ENCODE measurements around the gene KRT40. TPM values are rescaled to one million over a fixed set of nuclear protein-coding genes. Genes with fewer than 3 reads are reported as not detected.

The KRT40 gene
- total RNA-seq, 2 donors from 2014 or later = not detected

DNA sequence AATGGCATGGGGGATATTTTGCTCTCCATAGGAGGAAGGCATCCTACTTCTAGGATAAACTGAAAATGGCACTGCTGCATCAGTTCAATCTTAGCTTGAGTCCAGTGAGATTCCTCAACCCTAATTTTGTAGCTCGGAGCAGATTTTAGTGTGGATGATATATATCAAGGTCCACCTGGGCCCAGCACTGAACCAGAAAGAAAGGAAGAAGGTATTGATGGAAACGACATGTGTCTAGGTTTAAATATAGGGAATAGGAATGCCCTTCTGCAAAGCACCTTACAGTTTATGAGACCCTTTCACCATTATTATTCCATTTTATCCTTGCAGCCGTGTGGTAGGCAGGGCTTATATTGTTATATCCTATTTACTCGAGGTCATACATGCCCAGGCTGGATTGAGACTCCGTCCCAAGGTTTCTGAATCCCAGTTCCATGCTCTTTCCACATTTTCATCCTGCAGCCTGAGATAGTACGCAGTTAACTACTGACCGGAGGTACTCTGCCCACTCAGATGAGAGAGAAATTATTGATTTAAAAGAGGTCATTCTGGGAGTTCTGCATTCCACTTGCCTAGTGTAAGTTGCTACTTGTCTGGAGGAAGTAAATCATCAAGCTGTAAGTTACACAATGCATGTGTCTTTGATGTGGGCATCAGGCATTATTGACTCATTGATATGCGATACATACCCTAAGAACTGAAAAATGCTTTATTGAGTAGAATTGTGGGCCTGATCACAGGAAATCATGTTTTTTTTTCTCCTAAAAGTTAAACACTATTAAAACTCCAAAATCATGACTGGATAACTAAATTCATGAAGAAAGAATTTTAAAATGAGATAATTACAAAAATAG is 27.5 kb downstream of the KRT40 start:
- ATAC-seq = no peak
- Mint-ChIP-seq H3K27me3 (peaks cover 37 to 41% of the 10 kb centered on the region in 2 donors), H3K9me3 (no peaks in the 10 kb centered on the region), H3K4me1 (ENCODE audit: low read depth in 2 of 2) (peaks cover 0 to 5% of the 10 kb centered on the region in 2 donors), H3K27ac (no peak overlapping the region), H3K4me3 (no peak overlapping the region), H3K36me3 (no peaks in the 10 kb centered on the region)
- DNase-seq (ENCODE audit: low spot score) = no peak

DNA sequence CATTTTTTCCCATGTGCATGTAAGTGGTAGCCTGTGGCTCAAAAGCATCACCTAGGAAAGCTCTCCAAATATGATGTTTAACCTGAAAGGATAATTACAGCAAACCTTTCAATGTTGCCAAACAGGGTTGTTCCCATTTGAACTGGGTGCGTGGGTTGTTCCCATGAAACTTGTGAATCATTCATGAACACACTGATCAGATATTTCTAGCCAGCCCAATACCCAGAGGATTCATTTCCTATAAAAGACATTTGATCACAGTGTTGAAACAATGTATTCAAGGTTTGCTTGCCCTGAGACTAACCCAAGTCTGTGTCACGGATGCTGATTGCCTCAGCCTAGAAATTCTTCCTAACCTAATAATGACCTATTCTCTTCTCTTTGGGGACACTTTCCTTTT is 30.2 kb downstream of the KRT40 start:
- DNase-seq (ENCODE audit: low spot score) (no peak), ATAC-seq (no peak)
- Mint-ChIP-seq H3K36me3 (no peaks in the 10 kb centered on the region), H3K27me3 (peaks cover 42 to 55% of the 10 kb centered on the region in 2 donors), H3K9me3 (no peaks in the 10 kb centered on the region), H3K27ac (no peak overlapping the region), H3K4me1 (ENCODE audit: low read depth in 2 of 2) (no peaks in the 10 kb centered on the region), H3K4me3 (no peak overlapping the region)

DNA sequence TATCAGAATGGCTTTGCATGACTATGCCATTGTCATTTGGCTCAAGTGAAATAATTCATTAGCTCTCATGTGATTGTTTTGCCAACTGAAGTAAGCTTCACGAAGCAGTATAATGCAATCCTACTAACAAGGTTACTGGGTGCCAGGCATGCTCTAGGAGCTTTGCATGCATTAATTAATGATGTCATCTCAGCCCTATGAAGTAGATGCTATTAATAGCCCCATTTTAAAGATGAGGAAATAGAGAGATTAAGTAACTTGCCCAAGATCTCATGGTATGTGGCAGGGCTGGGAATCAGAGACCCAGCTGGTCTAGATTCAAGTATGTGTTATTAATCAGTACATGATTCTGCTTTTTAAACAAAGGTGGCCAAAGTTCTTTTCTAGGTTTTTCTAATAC is 31.5 kb downstream of the KRT40 start:
- peaks cover 48 to 61% of the 10 kb centered on the region in 2 donors for H3K27me3 Mint-ChIP-seq
- H3K4me1 Mint-ChIP-seq (ENCODE audit: low read depth in 2 of 2) = no peaks in the 10 kb centered on the region
- H3K27ac Mint-ChIP-seq = no peak overlapping the region
- ATAC-seq = no peak
- DNase-seq (ENCODE audit: low spot score) = no peak
- no peaks in the 10 kb centered on the region for H3K9me3 Mint-ChIP-seq
- no peak overlapping the region for H3K4me3 Mint-ChIP-seq
- no peaks in the 10 kb centered on the region for H3K36me3 Mint-ChIP-seq

DNA sequence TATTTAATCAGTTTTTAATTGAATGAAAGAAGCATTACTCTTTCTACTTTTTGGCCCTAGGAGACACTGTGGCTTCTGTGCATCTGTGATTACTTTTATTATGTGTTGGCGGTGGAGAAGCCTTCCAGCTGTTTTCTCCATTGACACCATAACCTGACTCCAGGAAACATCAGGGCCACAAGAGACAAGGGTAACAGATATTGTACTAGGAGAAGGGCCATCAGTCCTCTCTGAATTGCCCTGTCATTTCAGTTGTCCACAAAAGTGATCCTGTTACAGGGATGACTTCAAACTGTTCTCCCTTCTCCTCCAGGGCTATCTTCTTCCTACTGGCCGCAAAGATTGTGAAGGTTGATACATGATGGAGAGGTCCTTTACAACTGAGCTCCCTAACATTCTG is 32.0 kb downstream of the KRT40 start:
- Mint-ChIP-seq H3K4me1 (ENCODE audit: low read depth in 2 of 2) (no peaks in the 10 kb centered on the region), H3K36me3 (no peaks in the 10 kb centered on the region), H3K9me3 (no peaks in the 10 kb centered on the region), H3K4me3 (no peak overlapping the region), H3K27me3 (peaks cover 50 to 66% of the 10 kb centered on the region in 2 donors), H3K27ac (no peak overlapping the region)
- DNase-seq (ENCODE audit: low spot score) (no peak), ATAC-seq (no peak)

DNA sequence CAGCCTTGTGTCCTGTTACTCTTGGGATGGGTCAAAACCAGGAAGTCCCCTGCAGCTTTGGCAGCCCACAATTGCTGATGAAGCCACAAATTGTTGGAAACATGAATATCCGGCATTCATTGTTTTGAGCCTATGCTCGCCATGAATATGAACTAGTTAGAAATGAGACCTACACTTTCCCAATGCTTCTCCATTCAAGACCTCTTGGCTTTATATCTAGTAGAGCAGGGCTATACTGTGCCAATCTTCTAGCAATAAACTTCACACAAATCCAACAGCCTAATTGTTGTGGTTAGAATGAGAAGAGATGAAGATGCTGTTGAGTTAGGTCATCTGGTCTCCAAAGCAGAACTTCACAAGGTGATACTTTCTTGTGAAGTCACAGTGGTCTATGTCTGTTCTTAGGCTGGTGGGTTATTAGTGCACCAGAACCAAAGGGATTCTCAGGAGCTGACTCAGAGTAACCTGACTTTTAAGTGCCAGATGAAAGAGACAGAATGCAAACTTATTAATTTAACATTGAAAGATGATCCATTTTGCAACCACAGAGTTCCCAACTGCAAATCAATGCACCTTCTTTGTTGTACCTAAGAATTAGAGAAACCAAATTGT is 33.0 kb downstream of the KRT40 start:
- Mint-ChIP-seq H3K9me3 (no peaks in the 10 kb centered on the region), H3K4me1 (ENCODE audit: low read depth in 2 of 2) (no peaks in the 10 kb centered on the region), H3K27me3 (peaks cover 55 to 68% of the 10 kb centered on the region in 2 donors), H3K27ac (no peak overlapping the region), H3K4me3 (no peak overlapping the region), H3K36me3 (no peaks in the 10 kb centered on the region)
- ATAC-seq (no peak), DNase-seq (ENCODE audit: low spot score) (no peak)

DNA sequence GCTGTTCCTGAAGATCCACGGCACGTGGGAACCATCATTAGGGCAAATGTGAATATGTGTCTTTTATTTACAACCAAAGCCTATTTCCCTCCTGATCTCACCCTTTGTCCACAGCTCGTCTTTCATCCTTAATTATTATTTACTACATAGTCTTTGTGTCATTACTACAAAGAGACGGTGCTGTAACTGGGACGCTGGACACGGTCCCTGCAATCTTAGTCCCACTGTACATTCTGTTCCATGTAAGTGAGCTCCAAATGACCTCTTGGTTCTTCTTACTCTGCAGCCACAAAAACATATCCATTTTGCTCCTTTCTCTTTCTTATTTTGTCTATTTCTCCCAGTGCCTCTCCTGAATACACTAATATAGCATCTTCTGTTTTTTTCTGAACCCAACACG is 34.0 kb downstream of the KRT40 start:
- H3K9me3 Mint-ChIP-seq = no peaks in the 10 kb centered on the region
- peaks cover 55 to 75% of the 10 kb centered on the region in 2 donors for H3K27me3 Mint-ChIP-seq
- H3K4me1 Mint-ChIP-seq (ENCODE audit: low read depth in 2 of 2) = no peaks in the 10 kb centered on the region

DNA sequence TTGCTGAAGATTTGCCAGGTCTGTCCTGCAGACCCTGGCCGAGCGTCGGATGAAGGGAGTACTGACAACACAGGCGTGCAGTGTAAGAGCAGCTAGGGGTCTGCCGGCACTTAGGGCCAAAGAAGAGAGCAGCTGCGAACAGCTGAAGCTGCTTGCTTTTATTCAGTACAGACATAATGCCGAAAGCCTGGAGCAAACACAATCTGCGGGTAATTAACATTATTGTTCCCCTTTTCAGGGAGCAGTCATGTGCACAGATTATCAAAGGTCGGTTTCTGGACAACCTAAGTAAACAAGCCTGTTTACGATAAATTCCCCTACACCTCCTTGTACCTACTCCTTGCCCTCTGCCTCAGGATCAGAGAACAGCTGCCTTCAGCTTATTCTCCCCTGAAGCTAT is 34.7 kb downstream of the KRT40 start:
- DNase-seq (ENCODE audit: low spot score) (no peak), ATAC-seq (no peak)
- H3K36me3 Mint-ChIP-seq = no peaks in the 10 kb centered on the region
- peaks cover 56 to 80% of the 10 kb centered on the region in 2 donors for H3K27me3 Mint-ChIP-seq
- H3K4me1 Mint-ChIP-seq (ENCODE audit: low read depth in 2 of 2) = no peaks in the 10 kb centered on the region
- no peak overlapping the region for H3K4me3 Mint-ChIP-seq
- H3K27ac Mint-ChIP-seq = no peak overlapping the region
- no peaks in the 10 kb centered on the region for H3K9me3 Mint-ChIP-seq

More for the DNA sequence above, 34.0 kb downstream of the KRT40 start:
- Mint-ChIP-seq H3K36me3 (no peaks in the 10 kb centered on the region), H3K27ac (no peak overlapping the region), H3K4me3 (no peak overlapping the region)
- ATAC-seq (no peak), DNase-seq (ENCODE audit: low spot score) (no peak)

DNA sequence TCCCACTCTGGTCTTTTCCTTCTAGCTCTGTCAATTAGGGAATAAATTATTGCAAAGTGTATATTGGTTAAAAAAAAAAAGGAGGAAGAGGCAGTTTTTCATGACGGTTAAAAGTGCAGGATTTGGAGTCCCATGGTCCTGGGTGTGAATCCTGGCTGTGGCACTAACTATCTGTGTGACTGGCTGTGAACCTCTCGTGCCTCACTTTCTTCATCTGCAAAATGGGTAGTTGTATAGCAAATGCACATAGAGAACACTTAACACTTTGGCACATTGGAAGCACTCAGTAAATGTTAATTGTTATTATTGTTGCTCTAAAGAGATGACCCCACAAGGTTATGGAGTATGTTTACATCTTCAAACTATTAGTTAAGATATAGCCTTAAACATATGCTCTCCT is 36.2 kb downstream of the KRT40 start:
- peaks cover 55 to 79% of the 10 kb centered on the region in 2 donors for H3K27me3 Mint-ChIP-seq
- no peak overlapping the region for H3K4me3 Mint-ChIP-seq
- H3K4me1 Mint-ChIP-seq (ENCODE audit: low read depth in 2 of 2) = no peaks in the 10 kb centered on the region
- no peaks in the 10 kb centered on the region for H3K9me3 Mint-ChIP-seq
- no peak for ATAC-seq
- H3K36me3 Mint-ChIP-seq = no peaks in the 10 kb centered on the region
- DNase-seq (ENCODE audit: low spot score) = no peak
- no peak overlapping the region for H3K27ac Mint-ChIP-seq

DNA sequence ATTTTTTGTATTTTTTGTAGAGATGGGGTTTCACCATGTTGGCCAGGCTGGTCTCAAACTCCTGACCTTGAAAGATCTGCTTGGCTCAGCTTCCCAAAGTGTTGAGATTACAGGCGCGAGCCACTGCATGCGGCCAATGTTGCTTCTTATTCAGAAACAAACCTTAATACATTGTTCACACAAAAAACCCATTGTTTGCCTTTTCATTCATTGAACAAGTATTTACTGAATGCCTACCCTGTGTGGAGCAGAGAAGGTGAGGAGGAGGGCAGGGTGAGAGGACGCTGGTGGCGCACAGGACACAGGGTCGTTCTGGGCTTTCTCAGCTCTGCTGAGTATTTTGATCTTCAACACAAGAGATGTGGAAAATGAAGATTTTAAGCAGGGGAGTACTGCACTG is 38.7 kb downstream of the KRT40 start:
- no peak overlapping the region for H3K27ac Mint-ChIP-seq
- H3K9me3 Mint-ChIP-seq = no peaks in the 10 kb centered on the region
- ATAC-seq (no peak), DNase-seq (ENCODE audit: low spot score) (no peak)
- no peak overlapping the region for H3K4me3 Mint-ChIP-seq
- H3K27me3 Mint-ChIP-seq = peaks cover 58 to 78% of the 10 kb centered on the region in 2 donors
- H3K36me3 Mint-ChIP-seq = no peaks in the 10 kb centered on the region
- H3K4me1 Mint-ChIP-seq (ENCODE audit: low read depth in 2 of 2) = no peaks in the 10 kb centered on the region

DNA sequence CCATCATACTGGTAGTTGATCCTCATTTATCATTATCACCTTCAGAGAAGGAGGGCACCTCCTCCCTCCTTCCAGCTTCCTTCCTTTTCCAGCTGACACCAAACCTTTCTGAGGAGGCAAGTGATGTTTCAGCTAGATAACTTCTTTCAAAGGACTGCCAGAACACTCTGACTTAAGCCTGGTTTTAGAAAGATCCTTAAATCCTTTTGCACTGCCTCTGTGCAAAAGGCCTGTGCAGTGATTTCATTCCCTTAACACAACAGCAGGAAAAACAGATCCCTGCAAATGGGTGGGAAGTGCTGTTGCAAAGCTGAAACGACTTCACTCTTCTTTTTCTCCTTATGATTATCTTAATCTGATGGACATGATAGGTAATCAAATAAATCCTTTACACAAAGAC is 39.6 kb downstream of the KRT40 start:
- peaks cover 53 to 72% of the 10 kb centered on the region in 2 donors for H3K27me3 Mint-ChIP-seq

DNA sequence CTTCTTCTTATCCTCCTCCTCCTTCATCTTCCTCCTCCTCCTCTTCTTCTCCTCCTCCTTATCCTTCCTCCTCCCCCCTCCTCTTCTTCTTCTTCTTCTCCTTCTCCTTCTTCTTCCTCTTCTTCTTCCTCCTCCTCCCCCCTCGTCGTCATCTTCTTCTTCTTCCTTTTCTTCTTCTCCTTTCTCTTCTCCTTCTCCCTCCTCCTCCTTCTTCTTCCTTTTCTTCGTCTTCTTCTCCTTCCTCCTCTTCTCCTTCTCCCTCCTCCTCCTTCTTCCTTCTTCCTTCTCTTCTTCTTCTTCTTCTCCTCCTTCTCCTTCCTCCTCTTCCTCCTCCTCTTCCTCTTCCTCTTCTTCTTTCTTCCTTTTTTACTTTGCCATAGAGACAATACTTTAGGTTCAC is 41.6 kb downstream of the KRT40 start:
- no peaks in the 10 kb centered on the region for H3K36me3 Mint-ChIP-seq
- ATAC-seq (no peak), DNase-seq (ENCODE audit: low spot score) (no peak)
- H3K9me3 Mint-ChIP-seq = no peaks in the 10 kb centered on the region
- no peaks in the 10 kb centered on the region for H3K4me1 Mint-ChIP-seq (ENCODE audit: low read depth in 2 of 2)
- H3K4me3 Mint-ChIP-seq = no peak overlapping the region
- peaks cover 43 to 53% of the 10 kb centered on the region in 2 donors for H3K27me3 Mint-ChIP-seq
- H3K27ac Mint-ChIP-seq = no peak overlapping the region

More for the DNA sequence above, 39.6 kb downstream of the KRT40 start:
- ATAC-seq = no peak
- H3K4me3 Mint-ChIP-seq = no peak overlapping the region
- H3K4me1 Mint-ChIP-seq (ENCODE audit: low read depth in 2 of 2) = no peaks in the 10 kb centered on the region
- no peaks in the 10 kb centered on the region for H3K9me3 Mint-ChIP-seq
- no peak for DNase-seq (ENCODE audit: low spot score)
- H3K27ac Mint-ChIP-seq = no peak overlapping the region
- no peaks in the 10 kb centered on the region for H3K36me3 Mint-ChIP-seq

DNA sequence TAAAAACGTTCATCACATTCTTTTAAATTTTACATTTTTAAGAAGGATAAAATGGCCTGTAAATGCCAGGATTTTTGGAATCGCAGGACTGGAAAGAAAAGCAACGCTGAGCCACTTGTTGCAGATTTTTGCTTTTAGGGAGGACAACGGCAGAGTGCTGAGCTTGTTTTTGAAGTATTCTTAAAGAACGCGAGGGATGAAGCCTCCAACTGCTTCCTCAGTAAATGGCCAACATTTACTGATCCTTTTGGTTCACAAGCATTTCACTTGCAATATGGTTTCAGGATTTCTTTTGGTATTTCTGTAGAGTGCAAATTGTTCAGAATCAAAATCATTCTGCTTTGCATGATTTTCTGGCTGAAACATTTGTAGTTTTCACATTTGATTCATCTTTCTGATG is 43.9 kb downstream of the KRT40 start:
- no peaks in the 10 kb centered on the region for H3K36me3 Mint-ChIP-seq
- H3K9me3 Mint-ChIP-seq = no peaks in the 10 kb centered on the region
- DNase-seq (ENCODE audit: low spot score) (no peak), ATAC-seq (no peak)
- H3K27ac Mint-ChIP-seq = no peak overlapping the region
- H3K4me1 Mint-ChIP-seq (ENCODE audit: low read depth in 2 of 2) = no peaks in the 10 kb centered on the region
- H3K27me3 Mint-ChIP-seq = peaks cover 32 to 34% of the 10 kb centered on the region in 2 donors
- H3K4me3 Mint-ChIP-seq = no peak overlapping the region

DNA sequence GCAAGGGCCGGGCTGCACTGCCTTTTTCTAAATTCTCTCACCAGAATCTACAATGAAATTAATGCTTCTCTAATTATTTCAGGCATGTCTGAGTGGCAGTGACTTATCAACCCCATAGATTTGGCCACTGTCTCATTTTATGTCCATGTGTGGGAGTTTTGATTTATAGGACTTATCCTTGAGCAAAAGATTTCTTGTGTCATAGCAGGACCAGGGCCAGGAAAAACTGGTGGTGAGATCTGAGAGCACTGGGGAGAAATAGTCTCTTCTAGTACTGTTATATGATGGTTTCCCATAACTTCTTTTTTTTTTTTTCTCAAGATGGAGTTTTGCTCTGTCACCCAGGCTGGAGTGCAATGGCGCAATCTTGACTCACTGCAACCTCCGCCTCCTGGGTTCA is 45.1 kb downstream of the KRT40 start:
- Mint-ChIP-seq H3K9me3 (no peaks in the 10 kb centered on the region), H3K36me3 (no peaks in the 10 kb centered on the region), H3K4me3 (no peak overlapping the region), H3K27ac (no peak overlapping the region), H3K4me1 (ENCODE audit: low read depth in 2 of 2) (no peaks in the 10 kb centered on the region), H3K27me3 (peaks cover 26 to 30% of the 10 kb centered on the region in 2 donors)
- ATAC-seq (no peak), DNase-seq (ENCODE audit: low spot score) (no peak)

DNA sequence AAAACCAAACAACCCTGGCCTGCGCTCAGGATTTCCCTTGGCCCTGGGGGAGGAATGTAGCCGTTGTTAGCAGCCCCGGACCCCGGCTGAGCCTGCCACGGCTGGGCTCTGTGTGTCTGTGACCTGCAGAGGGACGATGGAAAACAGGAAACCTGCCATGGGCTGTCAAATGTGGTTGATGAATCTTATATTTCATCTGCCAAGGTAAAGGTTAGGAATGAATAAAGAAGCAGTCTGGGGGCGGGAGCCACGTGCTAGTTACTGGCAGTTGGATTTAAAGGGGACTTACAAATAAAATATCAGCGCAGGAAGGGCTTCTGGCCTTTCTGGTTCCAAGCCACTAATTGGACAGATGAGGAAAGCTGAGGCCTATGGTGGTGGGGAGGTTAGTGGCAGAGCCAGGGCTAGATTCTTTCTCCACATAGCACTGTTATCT is 46.7 kb downstream of the KRT40 start, which contains the start of gene KRT23:
Gene KRT23, minus strand, starts transcription at position 263 of the 436 bp plus-strand sequence. CDS start 1,043 bp downstream, outside the sequence.
- ATAC-seq = no peak
- Mint-ChIP-seq H3K4me3 (no peak within 1 kb of the TSS), H3K27ac (no peak within 1 kb of the TSS), H3K36me3 (no peaks in the 10 kb centered on the region), H3K27me3 (peaks cover 14 to 24% of the 10 kb centered on the region in 2 donors), H3K4me1 (ENCODE audit: low read depth in 2 of 2) (no peaks in the 10 kb centered on the region), H3K9me3 (no peaks in the 10 kb centered on the region)
- DNase-seq (ENCODE audit: low spot score) = no peak
